RWPE2 (cell line): ENCODE data around the gene C2CD2L.
A peak's percentile ranks its signal among the peaks of the same experiment; 100 is the strongest.

Source experiments
- ATAC-seq: fragments of 200-7000 bp; cut with Tn5 transposase; 3 replicates; pipeline ENCODE4 v1.9.1; 2021; ENCODE audit warnings: low read depth
- DNase-seq: peaks from one replicate; pipeline ENCODE4 v3.0.0-alpha.2; 2020; ENCODE audit warnings: low spot score
- H3K27ac ChIP-seq: fragments of 450-650 bp; 2 replicates; pipeline ENCODE4 v1.5.1; 2017; ENCODE audit warnings: mild to moderate bottlenecking; ENCODE audit not compliant: poor library complexity, severe bottlenecking
- H3K27me3 ChIP-seq: fragments of 250-450 bp; sonication (Bioruptor Pico); 2 replicates; pipeline ENCODE4 v1.5.1; 2021; ENCODE audit warnings: mild to moderate bottlenecking, moderate library complexity; ENCODE audit not compliant: insufficient read depth, poor library complexity, severe bottlenecking
- H3K36me3 ChIP-seq: fragments of 250-450 bp; sonication (Bioruptor Pico); 2 replicates; pipeline ENCODE4 v1.5.1; 2020; ENCODE audit warnings: low read depth, mild to moderate bottlenecking, moderate library complexity
- H3K4me1 ChIP-seq: fragments of 250-450 bp; sonication (Bioruptor Pico); 2 replicates; pipeline ENCODE4 v1.5.1; 2021; ENCODE audit warnings: mild to moderate bottlenecking, moderate library complexity; ENCODE audit not compliant: insufficient read depth, poor library complexity, severe bottlenecking
- H3K4me3 ChIP-seq: fragments of 250-450 bp; sonication (Bioruptor Pico); 2 replicates; pipeline ENCODE4 v1.5.1; 2021; ENCODE audit warnings: mild to moderate bottlenecking, moderate library complexity; ENCODE audit not compliant: severe bottlenecking
- H3K9me3 ChIP-seq: fragments of 250-450 bp; sonication (Bioruptor Pico); 2 replicates; pipeline ENCODE4 v1.5.1; 2021; ENCODE audit warnings: mild to moderate bottlenecking, moderate library complexity; ENCODE audit not compliant: severe bottlenecking
- CTCF ChIP-seq: fragments of 450-650 bp; IDR thresholded peaks from one replicate; pipeline ENCODE4 v1.5.1; 2017; ENCODE audit warnings: mild to moderate bottlenecking, moderate library complexity; ENCODE audit not compliant: poor library complexity, severe bottlenecking

The C2CD2L gene

DNA sequence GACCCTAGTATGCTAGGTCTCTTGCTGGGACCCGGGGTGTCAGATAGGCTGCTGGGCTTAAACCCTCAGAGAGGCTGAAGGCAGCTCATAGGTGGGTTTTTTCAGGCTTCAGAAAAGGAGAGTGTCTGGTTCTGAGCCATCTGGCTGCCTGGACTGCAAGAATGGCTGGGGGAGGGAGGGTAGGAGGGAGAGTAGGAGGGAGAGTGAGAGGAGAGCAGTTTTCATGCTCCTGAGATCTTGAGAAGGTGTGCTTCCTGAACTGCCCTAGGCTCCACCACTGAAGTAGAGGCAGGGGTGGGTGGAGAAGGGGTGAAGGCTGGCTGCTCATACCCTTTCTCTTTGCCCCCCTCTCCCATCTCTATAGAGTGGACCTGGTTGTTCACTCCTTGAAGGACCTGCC lies 17.8 kb upstream of the C2CD2L start:
- no peak for DNase-seq
- peaks cover 29% of the 10 kb centered on the region for H3K36me3 ChIP-seq

DNA sequence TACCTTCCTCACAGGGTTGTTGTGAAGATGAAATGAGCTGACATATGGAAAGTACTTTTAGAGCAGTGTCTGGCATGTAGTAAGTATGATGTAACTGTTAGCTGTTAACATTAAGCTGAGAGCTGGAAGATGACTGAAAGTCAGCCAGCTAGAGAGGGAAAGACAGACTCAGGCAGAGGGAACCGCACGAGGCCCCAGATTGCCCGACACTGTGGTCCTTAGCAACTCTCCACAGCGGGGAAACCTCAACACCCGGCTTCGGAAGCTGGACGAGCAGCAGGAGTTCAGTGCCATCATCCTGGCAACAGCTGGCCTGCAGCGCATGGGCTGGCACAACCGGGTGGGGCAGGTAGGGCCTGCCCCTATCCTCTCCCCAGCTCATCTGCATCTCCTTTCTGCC lies 16.0 kb upstream of the C2CD2L start:
- Histone ChIP-seq H3K9me3 (no peaks in the 10 kb centered on the region), H3K36me3 (peaks cover 33% of the 10 kb centered on the region), H3K27ac (no peak overlapping the region), H3K27me3 (no peaks in the 10 kb centered on the region), H3K4me3 (no peak overlapping the region), H3K4me1 (peaks cover 8% of the 10 kb centered on the region)
- TF ChIP-seq CTCF = no peak
- DNase-seq (no peak), ATAC-seq (no peak)

More for the DNA sequence above, 17.8 kb upstream of the C2CD2L start:
- no peak for ATAC-seq
- Histone ChIP-seq H3K4me1 (peaks cover 12% of the 10 kb centered on the region), H3K27ac (no peak overlapping the region), H3K9me3 (no peaks in the 10 kb centered on the region), H3K4me3 (no peak overlapping the region), H3K27me3 (no peaks in the 10 kb centered on the region)
- TF ChIP-seq CTCF = no peak

- H3K4me3 ChIP-seq = peak overlapping the region; percentile 98
- H3K4me1 ChIP-seq = peaks cover 6% of the 10 kb centered on the region
- H3K36me3 ChIP-seq = peaks cover 40% of the 10 kb centered on the region
- ATAC-seq = no peak
- H3K9me3 ChIP-seq = no peaks in the 10 kb centered on the region
- H3K27ac ChIP-seq = peak overlapping the region; percentile 77
- DNase-seq = no peak
- no peaks in the 10 kb centered on the region for H3K27me3 ChIP-seq
- TF ChIP-seq CTCF = no peak
These were observed 14.9 kb upstream of the C2CD2L start for GRCh38 chr11:119091966-119092879.

- H3K9me3 ChIP-seq = no peaks in the 10 kb centered on the region
- H3K27me3 ChIP-seq = no peaks in the 10 kb centered on the region
- H3K27ac ChIP-seq = peak overlapping the region; percentile 77
- no peak for DNase-seq
- no peak for TF ChIP-seq CTCF
- peaks cover 49% of the 10 kb centered on the region for H3K36me3 ChIP-seq
- peak overlapping the region; percentile 98 for H3K4me3 ChIP-seq
- H3K4me1 ChIP-seq = no peaks in the 10 kb centered on the region
- no peak for ATAC-seq
These were observed 14.0 kb upstream of the C2CD2L start for GRCh38 chr11:119092880-119093842.
